MM.1S (cell line): ENCODE results near the gene DPP9.

Source experiments
- CTCF ChIP-seq: fragments of 300-600 bp; sonication (generic); IDR thresholded peaks from 2 replicates; pipeline ENCODE4 v1.5.1; 2016; ENCODE audit warnings: antibody characterized with exemption, low read length, mixed read lengths
- EZH2phosphoT487 ChIP-seq: fragments of 300-600 bp; sonication (generic); IDR thresholded peaks from 2 replicates; pipeline ENCODE4 v1.6.1; 2018; ENCODE audit warnings: antibody characterized with exemption, low read length

GRCh38 chr19:4709440-4710280 lies 14.0 kb downstream of the DPP9 start:
- no peak for TF ChIP-seq EZH2phosphoT487
- no peak for TF ChIP-seq CTCF
